Esophagus squamous epithelium (tissue), 4 donors: ENCODE results near the gene CNNM1.

Source experiments
- POLR2A ChIP-seq, 4 donors: fragments of 450-650 bp; IDR thresholded peaks; one replicate each; pipeline ENCODE4 v1.6.1; 2017; ENCODE audit warnings: antibody characterized with exemption in 4 of 4, mild to moderate bottlenecking in 4 of 4, moderate library complexity in 3 of 4
- TF ChIP-seq, protein P1 (sequence below), 6 experiments: fragments of 450-650 bp in 4 of 6; fragments of 200-600 bp in 2 of 6; sonication (generic) in 2 of 6; IDR thresholded peaks; one replicate each; pipeline ENCODE4 v1.5.1; 2016 to 2019; ENCODE audit warnings: antibody characterized with exemption in 6 of 6, mild to moderate bottlenecking in 4 of 6, moderate library complexity in 4 of 6

DNA sequence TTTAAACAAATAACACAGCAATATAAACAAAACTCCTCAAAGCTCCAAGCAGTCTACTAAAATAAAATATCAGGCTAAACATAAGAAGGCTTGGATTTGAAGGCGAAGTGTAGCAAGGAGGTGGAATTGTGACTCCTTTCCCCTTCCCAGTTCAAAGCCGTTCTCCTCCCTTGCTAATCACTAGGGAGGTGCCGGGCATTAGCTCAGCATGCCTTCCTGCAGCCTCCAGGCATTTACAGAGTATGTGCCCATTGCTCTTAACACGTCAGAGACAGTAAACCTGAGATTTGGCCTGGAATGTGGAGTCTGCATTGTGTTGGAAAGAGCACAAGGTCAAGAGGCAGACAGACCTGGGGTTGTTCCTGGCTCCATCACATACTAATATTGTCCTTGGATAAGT lies 15.6 kb downstream of the CNNM1 start:
- TF ChIP-seq POLR2A (IDR thresholded peaks at IDR 0.05): no peak
- TF ChIP-seq, protein P1, sequence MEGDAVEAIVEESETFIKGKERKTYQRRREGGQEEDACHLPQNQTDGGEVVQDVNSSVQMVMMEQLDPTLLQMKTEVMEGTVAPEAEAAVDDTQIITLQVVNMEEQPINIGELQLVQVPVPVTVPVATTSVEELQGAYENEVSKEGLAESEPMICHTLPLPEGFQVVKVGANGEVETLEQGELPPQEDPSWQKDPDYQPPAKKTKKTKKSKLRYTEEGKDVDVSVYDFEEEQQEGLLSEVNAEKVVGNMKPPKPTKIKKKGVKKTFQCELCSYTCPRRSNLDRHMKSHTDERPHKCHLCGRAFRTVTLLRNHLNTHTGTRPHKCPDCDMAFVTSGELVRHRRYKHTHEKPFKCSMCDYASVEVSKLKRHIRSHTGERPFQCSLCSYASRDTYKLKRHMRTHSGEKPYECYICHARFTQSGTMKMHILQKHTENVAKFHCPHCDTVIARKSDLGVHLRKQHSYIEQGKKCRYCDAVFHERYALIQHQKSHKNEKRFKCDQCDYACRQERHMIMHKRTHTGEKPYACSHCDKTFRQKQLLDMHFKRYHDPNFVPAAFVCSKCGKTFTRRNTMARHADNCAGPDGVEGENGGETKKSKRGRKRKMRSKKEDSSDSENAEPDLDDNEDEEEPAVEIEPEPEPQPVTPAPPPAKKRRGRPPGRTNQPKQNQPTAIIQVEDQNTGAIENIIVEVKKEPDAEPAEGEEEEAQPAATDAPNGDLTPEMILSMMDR (IDR thresholded peaks at IDR 0.05): no peak
